Activated naive CD4-positive, alpha-beta T cell treated with anti-CD3 and anti-CD28 coated beads, Interleukin-2, amount 10 ng/mL, durations not matched to agents 7 days and 5 days (primary cell): ENCODE measurements around the gene DSCAM.

Experiments used
- CTCF ChIA-PET: fragments of 350-600 bp; sonication (Branson Sonifier 250); formaldehyde crosslinking; loops from one replicate; lab custom pipeline; 2021; ENCODE audit warnings: antibody characterized with exemption; lab: Charles Lee
- DNase-seq: peaks from one replicate; pipeline ENCODE4 v3.0.0-alpha.2; 2020
- H3K27ac Mint-ChIP-seq: one replicate; pipeline ENCODE4 v1.8.0; 2021; ENCODE audit warnings: mild to moderate bottlenecking, moderate library complexity, mixed read lengths
- H3K27me3 Mint-ChIP-seq: one replicate; pipeline ENCODE4 v1.8.0; 2021; ENCODE audit warnings: mild to moderate bottlenecking, mixed read lengths
- H3K36me3 Mint-ChIP-seq: one replicate; pipeline ENCODE4 v1.8.0; 2021; ENCODE audit warnings: mixed read lengths
- H3K4me1 Mint-ChIP-seq: one replicate; pipeline ENCODE4 v1.8.0; 2021; ENCODE audit warnings: mixed read lengths
- H3K4me3 Mint-ChIP-seq: one replicate; pipeline ENCODE4 v1.8.0; 2021; ENCODE audit warnings: mild to moderate bottlenecking, moderate library complexity, mixed read lengths
- H3K9me3 Mint-ChIP-seq: one replicate; pipeline ENCODE4 v1.8.0; 2021; ENCODE audit warnings: mixed read lengths

Gene DSCAM

GRCh38 chr21:40254540-40255465 is 592.2 kb downstream of the DSCAM start:
- no peak overlapping the region for H3K4me3 Mint-ChIP-seq
- no peaks in the 10 kb centered on the region for H3K4me1 Mint-ChIP-seq
- CTCF ChIA-PET = no interaction called here
- H3K9me3 Mint-ChIP-seq = peaks cover 23% of the 10 kb centered on the region
- H3K36me3 Mint-ChIP-seq = no peaks in the 10 kb centered on the region
- no peak for DNase-seq
- H3K27me3 Mint-ChIP-seq = no peaks in the 10 kb centered on the region
- H3K27ac Mint-ChIP-seq = no peak overlapping the region

DNA sequence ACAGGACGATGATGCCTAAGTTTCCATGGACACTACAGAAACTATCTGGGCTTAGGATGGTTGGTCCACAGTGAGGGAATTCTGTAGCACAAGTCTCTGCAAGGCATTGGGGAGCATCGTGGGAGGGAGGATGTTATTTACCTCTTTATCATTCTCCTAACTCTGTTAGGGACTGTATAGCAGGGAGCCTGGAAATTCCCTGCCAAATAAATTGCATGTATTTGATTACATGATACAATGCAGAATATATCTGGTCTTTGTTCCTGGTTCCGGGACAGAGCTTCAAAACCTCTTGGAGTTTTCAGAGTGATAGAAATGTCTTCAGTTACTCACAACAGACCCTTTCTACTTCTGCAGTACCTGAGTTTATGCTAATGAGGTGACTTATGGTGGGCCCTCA is 593.8 kb downstream of the DSCAM start:
- peak overlapping the region; percentile 49 for H3K27ac Mint-ChIP-seq
- H3K36me3 Mint-ChIP-seq = no peaks in the 10 kb centered on the region
- H3K4me1 Mint-ChIP-seq = no peaks in the 10 kb centered on the region
- H3K4me3 Mint-ChIP-seq = no peak overlapping the region
- CTCF ChIA-PET = no interaction called here
- H3K27me3 Mint-ChIP-seq = no peaks in the 10 kb centered on the region
- H3K9me3 Mint-ChIP-seq = peaks cover 35% of the 10 kb centered on the region
- no peak for DNase-seq

DNA sequence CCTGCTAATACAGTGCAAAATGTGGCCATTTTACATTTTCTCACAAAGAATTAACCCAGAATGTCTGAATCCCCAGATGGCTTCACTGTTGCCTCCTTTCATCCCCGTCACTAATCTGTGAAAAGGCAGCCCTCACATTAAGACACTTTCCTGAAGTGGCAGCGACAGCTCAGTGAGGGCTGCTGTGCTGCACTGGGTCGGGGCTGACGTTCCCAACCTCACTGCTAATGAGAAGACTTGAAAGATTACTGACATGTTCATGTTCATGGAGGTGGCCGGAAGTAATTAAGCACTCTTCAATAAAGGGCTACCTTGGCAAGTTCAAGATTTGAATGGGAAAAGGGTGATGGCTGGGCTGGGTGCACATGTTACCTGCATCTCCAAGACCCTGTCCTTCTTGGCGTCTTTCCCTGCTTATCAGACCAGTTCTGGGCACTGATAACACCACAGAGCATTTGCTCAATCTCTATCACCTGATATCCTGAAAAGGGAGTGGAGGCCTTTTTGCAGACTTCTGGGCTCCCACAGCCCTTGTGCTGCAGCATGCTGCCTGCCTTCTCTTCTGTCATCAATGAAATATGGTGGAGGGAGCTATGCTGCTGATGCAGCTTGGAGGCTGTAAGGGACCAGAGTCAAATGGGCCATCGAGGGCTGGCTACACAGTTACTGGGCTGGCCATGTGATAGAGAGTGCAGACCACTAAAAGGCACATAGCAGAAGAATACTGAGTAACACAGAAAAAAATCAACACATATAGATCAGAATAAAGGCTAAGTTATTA is 596.3 kb downstream of the DSCAM start:
- no peaks in the 10 kb centered on the region for H3K27me3 Mint-ChIP-seq
- H3K27ac Mint-ChIP-seq = no peak overlapping the region
- H3K4me3 Mint-ChIP-seq = no peak overlapping the region
- DNase-seq = no peak
- CTCF ChIA-PET = no interaction called here
- no peaks in the 10 kb centered on the region for H3K4me1 Mint-ChIP-seq
- peaks cover 51% of the 10 kb centered on the region for H3K9me3 Mint-ChIP-seq
- H3K36me3 Mint-ChIP-seq = no peaks in the 10 kb centered on the region

DNA sequence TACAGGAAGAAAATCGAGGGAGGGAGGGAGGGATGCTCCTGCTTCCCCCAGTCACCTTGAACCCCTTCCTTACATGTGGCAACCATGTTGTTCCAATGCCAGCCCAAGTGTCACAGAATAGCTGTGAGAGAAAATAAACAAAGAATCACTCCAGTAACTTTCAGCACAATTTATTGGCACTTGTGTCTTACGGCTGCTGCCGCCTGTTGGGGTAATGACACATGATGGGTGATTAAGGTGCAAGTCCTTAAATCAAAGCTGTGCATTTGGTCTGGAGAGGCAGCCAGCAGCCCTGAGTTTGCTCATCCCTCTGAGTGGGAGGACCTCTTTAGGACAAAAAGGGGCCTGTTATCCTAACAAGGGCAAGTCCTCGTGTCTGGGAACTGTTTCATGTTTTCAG is 602.0 kb downstream of the DSCAM start:
- no peak overlapping the region for H3K4me3 Mint-ChIP-seq
- no peak overlapping the region for H3K27ac Mint-ChIP-seq
- no peak for DNase-seq
- no peaks in the 10 kb centered on the region for H3K36me3 Mint-ChIP-seq
- H3K27me3 Mint-ChIP-seq = no peaks in the 10 kb centered on the region
- peaks cover 49% of the 10 kb centered on the region for H3K9me3 Mint-ChIP-seq
- H3K4me1 Mint-ChIP-seq = no peaks in the 10 kb centered on the region
- CTCF ChIA-PET = no interaction called here

- no peaks in the 10 kb centered on the region for H3K4me1 Mint-ChIP-seq
- H3K27ac Mint-ChIP-seq = no peak overlapping the region
- peaks cover 43% of the 10 kb centered on the region for H3K9me3 Mint-ChIP-seq
- H3K4me3 Mint-ChIP-seq = no peak overlapping the region
- no peak for DNase-seq
- H3K36me3 Mint-ChIP-seq = no peaks in the 10 kb centered on the region
- CTCF ChIA-PET = no interaction called here
- H3K27me3 Mint-ChIP-seq = no peaks in the 10 kb centered on the region
Observed at GRCh38 chr21:40243685-40244084, 603.3 kb downstream of the DSCAM start.

DNA sequence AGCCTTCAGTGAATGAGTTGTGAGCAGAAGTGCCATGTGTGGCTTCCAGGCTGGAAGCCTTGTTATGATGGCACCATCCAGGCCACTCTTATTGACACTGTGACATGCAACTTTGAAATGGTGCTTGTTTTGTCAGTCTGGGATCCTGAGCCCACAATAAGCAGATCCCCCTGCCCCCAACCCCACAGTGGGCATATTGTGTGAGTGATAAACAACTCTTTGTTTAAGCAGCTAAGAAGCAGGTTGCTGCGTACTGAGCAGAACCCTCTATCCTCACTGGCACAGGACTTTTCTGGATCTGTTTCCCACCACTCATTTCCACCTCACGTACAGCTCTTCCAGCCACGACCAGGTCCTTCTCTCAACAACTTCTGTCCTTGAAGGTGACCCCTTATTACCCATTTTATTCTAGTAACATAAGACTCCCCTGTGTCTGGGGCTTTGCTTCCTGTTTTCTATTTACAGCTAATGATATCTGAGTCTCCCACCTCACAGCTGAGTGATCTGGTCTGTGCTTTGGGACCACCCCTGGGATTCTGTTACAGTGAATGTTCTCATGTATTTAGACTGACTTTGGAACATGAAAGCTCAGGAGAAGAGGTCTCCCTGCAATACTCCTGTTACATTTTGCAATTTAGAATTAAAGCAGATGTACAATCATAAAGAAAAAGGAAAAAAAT is 604.2 kb downstream of the DSCAM start:
- CTCF ChIA-PET = no interaction called here
- Mint-ChIP-seq H3K27ac (no peak overlapping the region), H3K36me3 (no peaks in the 10 kb centered on the region), H3K9me3 (peaks cover 34% of the 10 kb centered on the region), H3K4me3 (no peak overlapping the region), H3K27me3 (no peaks in the 10 kb centered on the region), H3K4me1 (no peaks in the 10 kb centered on the region)
- DNase-seq = no peak

DNA sequence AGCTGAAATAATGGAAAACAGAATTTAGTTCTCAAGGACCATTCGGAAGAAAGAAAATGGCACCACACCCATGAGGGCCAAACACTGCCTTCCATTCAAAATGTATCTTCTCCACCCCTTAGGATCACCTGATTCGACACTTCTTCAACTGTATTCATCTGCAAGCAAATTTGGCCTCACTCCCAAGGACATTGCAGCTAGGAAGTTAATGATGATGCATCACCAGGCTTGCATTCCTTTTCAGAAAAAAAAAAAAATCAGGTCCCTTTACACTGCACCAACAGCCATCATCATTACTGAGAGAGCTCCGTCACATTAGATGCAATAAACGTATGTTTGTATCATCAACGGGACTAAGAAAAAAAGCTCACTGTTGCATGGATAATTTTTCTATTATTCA is 611.4 kb downstream of the DSCAM start:
- H3K4me3 Mint-ChIP-seq = no peak overlapping the region
- peaks cover 26% of the 10 kb centered on the region for H3K9me3 Mint-ChIP-seq
- no peak for DNase-seq
- H3K27me3 Mint-ChIP-seq = no peaks in the 10 kb centered on the region
- CTCF ChIA-PET = no interaction called here
- no peak overlapping the region for H3K27ac Mint-ChIP-seq
- H3K36me3 Mint-ChIP-seq = no peaks in the 10 kb centered on the region
- H3K4me1 Mint-ChIP-seq = no peaks in the 10 kb centered on the region

DNA sequence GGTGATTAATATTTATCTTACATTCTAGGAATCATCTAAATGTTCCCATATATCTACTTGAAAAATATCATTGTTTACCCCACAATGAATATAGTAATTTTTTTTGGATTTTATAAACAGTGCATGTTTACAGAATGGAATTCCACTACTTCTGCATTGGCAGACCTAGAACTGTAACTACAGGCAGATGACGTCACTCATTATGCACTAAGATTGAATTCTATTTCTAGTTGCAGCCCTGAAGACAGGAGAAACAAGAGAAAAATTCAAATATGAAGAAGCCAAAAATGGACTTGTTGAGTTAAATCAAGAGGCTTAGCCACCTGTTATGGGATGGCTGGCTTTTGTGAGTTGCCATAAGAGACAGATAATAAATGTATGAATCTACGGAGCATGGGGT is 615.0 kb downstream of the DSCAM start:
- Mint-ChIP-seq H3K4me3 (no peak overlapping the region), H3K4me1 (no peaks in the 10 kb centered on the region), H3K36me3 (no peaks in the 10 kb centered on the region), H3K27me3 (no peaks in the 10 kb centered on the region), H3K27ac (no peak overlapping the region), H3K9me3 (peaks cover 25% of the 10 kb centered on the region)
- CTCF ChIA-PET = no interaction called here
- DNase-seq = no peak

- Mint-ChIP-seq H3K27me3 (no peaks in the 10 kb centered on the region), H3K27ac (no peak overlapping the region), H3K36me3 (no peaks in the 10 kb centered on the region), H3K4me3 (no peak overlapping the region), H3K9me3 (peaks cover 12% of the 10 kb centered on the region), H3K4me1 (no peaks in the 10 kb centered on the region)
- no peak for DNase-seq
- CTCF ChIA-PET = no interaction called here
Observed at GRCh38 chr21:40227096-40227495, 619.9 kb downstream of the DSCAM start.

GRCh38 chr21:40215941-40216340 is 631.0 kb downstream of the DSCAM start:
- Mint-ChIP-seq H3K4me1 (no peaks in the 10 kb centered on the region), H3K36me3 (no peaks in the 10 kb centered on the region), H3K27ac (no peak overlapping the region), H3K4me3 (no peak overlapping the region), H3K9me3 (peaks cover under 1% of the 10 kb centered on the region), H3K27me3 (no peaks in the 10 kb centered on the region)
- DNase-seq = no peak
- CTCF ChIA-PET = no interaction called here

GRCh38 chr21:40210251-40210650 is 636.7 kb downstream of the DSCAM start:
- CTCF ChIA-PET = no interaction called here
- Mint-ChIP-seq H3K4me3 (no peak overlapping the region), H3K27ac (no peak overlapping the region), H3K36me3 (no peaks in the 10 kb centered on the region), H3K4me1 (no peaks in the 10 kb centered on the region), H3K9me3 (peaks cover 9% of the 10 kb centered on the region), H3K27me3 (no peaks in the 10 kb centered on the region)
- no peak for DNase-seq

DNA sequence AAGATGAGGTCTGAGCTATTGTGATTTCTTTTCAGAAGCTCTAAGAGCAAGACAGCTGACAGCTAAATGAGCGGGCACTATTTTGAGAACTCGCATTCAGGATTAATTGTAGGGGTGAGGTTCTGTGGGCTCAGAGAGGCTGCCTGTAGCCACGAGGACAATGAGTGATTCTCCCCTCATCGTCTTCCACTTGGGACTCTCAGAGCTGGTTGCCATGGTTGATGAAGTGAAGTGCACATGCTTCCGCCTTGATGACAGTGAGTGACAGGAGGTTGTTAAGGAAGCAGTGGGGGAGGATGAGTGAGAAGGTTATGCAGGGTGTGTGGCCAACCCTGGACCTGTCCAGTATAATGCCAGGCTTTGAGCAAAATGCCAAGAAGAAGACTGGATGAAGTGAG is 638.0 kb downstream of the DSCAM start:
- CTCF ChIA-PET = no interaction called here
- H3K27ac Mint-ChIP-seq = no peak overlapping the region

DNA sequence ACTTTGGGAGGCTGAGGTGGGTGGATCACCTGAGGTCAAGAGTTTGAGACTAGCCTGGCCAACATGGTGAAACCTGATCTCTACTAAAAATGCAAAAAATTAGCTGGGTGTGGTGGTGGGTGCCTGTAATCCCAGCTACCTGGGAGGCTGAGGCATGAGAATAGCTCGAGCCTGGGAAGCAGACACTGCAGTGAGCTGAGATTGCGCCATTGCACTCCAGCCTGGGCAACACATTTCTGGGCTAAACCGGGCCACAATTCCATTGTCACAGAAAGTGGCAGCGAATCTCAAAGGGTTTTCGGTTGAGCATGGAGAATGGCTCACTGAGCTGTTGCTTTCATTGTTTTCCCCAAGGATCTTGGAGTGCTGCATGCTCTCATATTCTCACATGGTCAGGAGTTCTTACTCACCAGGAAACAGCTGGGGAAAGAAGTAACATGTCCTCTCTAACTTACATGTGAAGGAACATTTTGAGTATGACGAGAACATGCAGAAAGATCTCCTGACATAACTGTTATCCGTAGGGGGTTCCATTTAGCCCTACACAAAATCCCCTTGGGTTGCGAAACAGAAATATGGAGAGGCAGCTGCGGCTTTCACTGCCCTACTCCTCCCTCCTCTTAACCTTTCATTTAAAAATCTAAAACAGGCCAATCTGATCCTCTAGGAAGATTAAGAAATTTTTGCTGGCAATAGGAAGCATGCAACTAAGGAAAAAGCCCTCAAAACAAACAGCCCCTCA is 638.6 kb downstream of the DSCAM start:
- no peaks in the 10 kb centered on the region for H3K4me1 Mint-ChIP-seq
- no peaks in the 10 kb centered on the region for H3K27me3 Mint-ChIP-seq
- H3K27ac Mint-ChIP-seq = no peak overlapping the region
- CTCF ChIA-PET = no interaction called here
- DNase-seq = no peak
- H3K36me3 Mint-ChIP-seq = no peaks in the 10 kb centered on the region
- peaks cover 12% of the 10 kb centered on the region for H3K9me3 Mint-ChIP-seq
- no peak overlapping the region for H3K4me3 Mint-ChIP-seq

More for the DNA sequence above, 638.0 kb downstream of the DSCAM start:
- Mint-ChIP-seq H3K4me1 (no peaks in the 10 kb centered on the region), H3K27me3 (no peaks in the 10 kb centered on the region), H3K4me3 (no peak overlapping the region), H3K9me3 (peaks cover 11% of the 10 kb centered on the region), H3K36me3 (no peaks in the 10 kb centered on the region)
- DNase-seq = no peak

GRCh38 chr21:40200946-40201345 is 646.0 kb downstream of the DSCAM start:
- CTCF ChIA-PET = no interaction called here
- Mint-ChIP-seq H3K27ac (no peak overlapping the region), H3K27me3 (no peaks in the 10 kb centered on the region), H3K9me3 (peaks cover 25% of the 10 kb centered on the region), H3K4me3 (no peak overlapping the region), H3K36me3 (no peaks in the 10 kb centered on the region), H3K4me1 (no peaks in the 10 kb centered on the region)
- no peak for DNase-seq
